Neural cell (in vitro differentiated cells): ENCODE data around the gene GGT1.
"Not testable (repeated sequence)": the region's sequence is repeated elsewhere in the genome, so short reads cannot be mapped to it uniquely, and the experiment has no call there.

ENCODE experiments used
- EP300 ChIP-seq: fragments of 450-650 bp; conservative IDR thresholded peaks from 2 replicates; pipeline ENCODE4 v1.6.1; 2014; ENCODE audit warnings: antibody characterized with exemption, mild to moderate bottlenecking, moderate library complexity; ENCODE audit not compliant: poor library complexity, severe bottlenecking
- EZH2 ChIP-seq: fragments of 200-600, 300-800 bp; shearing (Covaris generic), sonication (generic); IDR thresholded peaks from 2 replicates; pipeline ENCODE4 v1.6.1; 2014; ENCODE audit warnings: antibody characterized with exemption, low read length, borderline replicate concordance, mild to moderate bottlenecking; ENCODE audit not compliant: insufficient read depth, poor library complexity, severe bottlenecking
- POLR2AphosphoS5 ChIP-seq: IDR thresholded peaks from 2 replicates; pipeline ENCODE4 v1.6.1; 2012
- RAD21 ChIP-seq: fragments of 450-650 bp; conservative IDR thresholded peaks from 2 replicates; pipeline ENCODE4 v1.6.1; 2014; ENCODE audit warnings: antibody characterized with exemption, mild to moderate bottlenecking, moderate library complexity
- TAF1 ChIP-seq: IDR thresholded peaks from 2 replicates; pipeline ENCODE4 v1.6.1; 2012; ENCODE audit warnings: low read depth
- TF ChIP-seq, protein P1 (sequence below): fragments of 450-650 bp; IDR thresholded peaks from 2 replicates; pipeline ENCODE4 v1.5.1; 2014; ENCODE audit warnings: antibody characterized with exemption, mild to moderate bottlenecking, moderate library complexity; ENCODE audit not compliant: poor library complexity, severe bottlenecking
- TF ChIP-seq, protein P2 (sequence below): IDR thresholded peaks from 2 replicates; pipeline ENCODE4 v1.6.1; 2012; ENCODE audit warnings: borderline replicate concordance

DNA sequence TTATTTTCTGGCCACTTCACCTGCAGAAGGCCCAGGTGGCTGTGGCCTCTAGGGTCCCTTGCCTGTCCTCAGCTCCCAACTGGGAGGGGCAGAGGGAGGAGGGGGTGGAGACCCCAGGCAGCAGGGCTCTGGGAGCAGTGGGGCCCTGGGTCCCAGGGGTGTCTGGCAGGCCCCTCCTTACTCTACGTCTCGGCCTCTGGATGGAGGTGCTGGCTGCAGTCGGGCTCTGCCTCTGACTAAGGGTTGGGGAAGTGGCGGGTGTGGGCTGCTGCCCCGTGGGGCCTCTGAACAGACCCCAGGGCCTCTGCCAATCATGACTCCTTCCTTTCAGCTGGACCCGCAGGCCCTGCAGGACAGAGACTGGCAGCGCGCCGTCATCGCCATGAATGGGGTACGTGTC, 41.4 kb downstream of the GGT1 start:
- TF ChIP-seq, protein P1, sequence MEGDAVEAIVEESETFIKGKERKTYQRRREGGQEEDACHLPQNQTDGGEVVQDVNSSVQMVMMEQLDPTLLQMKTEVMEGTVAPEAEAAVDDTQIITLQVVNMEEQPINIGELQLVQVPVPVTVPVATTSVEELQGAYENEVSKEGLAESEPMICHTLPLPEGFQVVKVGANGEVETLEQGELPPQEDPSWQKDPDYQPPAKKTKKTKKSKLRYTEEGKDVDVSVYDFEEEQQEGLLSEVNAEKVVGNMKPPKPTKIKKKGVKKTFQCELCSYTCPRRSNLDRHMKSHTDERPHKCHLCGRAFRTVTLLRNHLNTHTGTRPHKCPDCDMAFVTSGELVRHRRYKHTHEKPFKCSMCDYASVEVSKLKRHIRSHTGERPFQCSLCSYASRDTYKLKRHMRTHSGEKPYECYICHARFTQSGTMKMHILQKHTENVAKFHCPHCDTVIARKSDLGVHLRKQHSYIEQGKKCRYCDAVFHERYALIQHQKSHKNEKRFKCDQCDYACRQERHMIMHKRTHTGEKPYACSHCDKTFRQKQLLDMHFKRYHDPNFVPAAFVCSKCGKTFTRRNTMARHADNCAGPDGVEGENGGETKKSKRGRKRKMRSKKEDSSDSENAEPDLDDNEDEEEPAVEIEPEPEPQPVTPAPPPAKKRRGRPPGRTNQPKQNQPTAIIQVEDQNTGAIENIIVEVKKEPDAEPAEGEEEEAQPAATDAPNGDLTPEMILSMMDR, result not testable (repeated sequence)
- not testable (repeated sequence) for TF ChIP-seq POLR2AphosphoS5, TAF1, EP300, EZH2, RAD21
- TF ChIP-seq, protein P2, sequence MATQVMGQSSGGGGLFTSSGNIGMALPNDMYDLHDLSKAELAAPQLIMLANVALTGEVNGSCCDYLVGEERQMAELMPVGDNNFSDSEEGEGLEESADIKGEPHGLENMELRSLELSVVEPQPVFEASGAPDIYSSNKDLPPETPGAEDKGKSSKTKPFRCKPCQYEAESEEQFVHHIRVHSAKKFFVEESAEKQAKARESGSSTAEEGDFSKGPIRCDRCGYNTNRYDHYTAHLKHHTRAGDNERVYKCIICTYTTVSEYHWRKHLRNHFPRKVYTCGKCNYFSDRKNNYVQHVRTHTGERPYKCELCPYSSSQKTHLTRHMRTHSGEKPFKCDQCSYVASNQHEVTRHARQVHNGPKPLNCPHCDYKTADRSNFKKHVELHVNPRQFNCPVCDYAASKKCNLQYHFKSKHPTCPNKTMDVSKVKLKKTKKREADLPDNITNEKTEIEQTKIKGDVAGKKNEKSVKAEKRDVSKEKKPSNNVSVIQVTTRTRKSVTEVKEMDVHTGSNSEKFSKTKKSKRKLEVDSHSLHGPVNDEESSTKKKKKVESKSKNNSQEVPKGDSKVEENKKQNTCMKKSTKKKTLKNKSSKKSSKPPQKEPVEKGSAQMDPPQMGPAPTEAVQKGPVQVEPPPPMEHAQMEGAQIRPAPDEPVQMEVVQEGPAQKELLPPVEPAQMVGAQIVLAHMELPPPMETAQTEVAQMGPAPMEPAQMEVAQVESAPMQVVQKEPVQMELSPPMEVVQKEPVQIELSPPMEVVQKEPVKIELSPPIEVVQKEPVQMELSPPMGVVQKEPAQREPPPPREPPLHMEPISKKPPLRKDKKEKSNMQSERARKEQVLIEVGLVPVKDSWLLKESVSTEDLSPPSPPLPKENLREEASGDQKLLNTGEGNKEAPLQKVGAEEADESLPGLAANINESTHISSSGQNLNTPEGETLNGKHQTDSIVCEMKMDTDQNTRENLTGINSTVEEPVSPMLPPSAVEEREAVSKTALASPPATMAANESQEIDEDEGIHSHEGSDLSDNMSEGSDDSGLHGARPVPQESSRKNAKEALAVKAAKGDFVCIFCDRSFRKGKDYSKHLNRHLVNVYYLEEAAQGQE, result not testable (repeated sequence)
